Activated CD8-positive, alpha-beta memory T cell treated with anti-CD3 and anti-CD28 coated beads, Interleukin-2, amount 50 U/mL, for 48 hours (primary cell): ENCODE measurements around the gene NCAM1.

Experiments used
- DNase-seq: peaks from one replicate; pipeline ENCODE4 v3.0.0-alpha.2; 2020

Gene NCAM1

GRCh38 chr11:113138731-113139130 is 177.5 kb downstream of the NCAM1 start:
- no peak for DNase-seq

GRCh38 chr11:113141010-113141409 is 179.8 kb downstream of the NCAM1 start:
- no peak for DNase-seq

GRCh38 chr11:113142508-113142907 is 181.3 kb downstream of the NCAM1 start:
- DNase-seq, result no peak

- DNase-seq, result no peak
Observed at GRCh38 chr11:113147249-113147648, 186.0 kb downstream of the NCAM1 start.

- DNase-seq, result no peak
Observed at GRCh38 chr11:113148076-113148475, 186.9 kb downstream of the NCAM1 start.

GRCh38 chr11:113148652-113149051 is 187.4 kb downstream of the NCAM1 start:
- DNase-seq, result no peak

- no peak for DNase-seq
Observed at GRCh38 chr11:113151521-113151920, 190.3 kb downstream of the NCAM1 start.

GRCh38 chr11:113152500-113152899 is 191.3 kb downstream of the NCAM1 start:
- no peak for DNase-seq

GRCh38 chr11:113153847-113154246 is 192.6 kb downstream of the NCAM1 start:
- no peak for DNase-seq

- no peak for DNase-seq
Observed at GRCh38 chr11:113159988-113160807, 199.0 kb downstream of the NCAM1 start.

- no peak for DNase-seq
Observed at GRCh38 chr11:113160808-113161124, 199.5 kb downstream of the NCAM1 start.

GRCh38 chr11:113161711-113162591 is 200.7 kb downstream of the NCAM1 start:
- DNase-seq, result no peak

GRCh38 chr11:113162592-113162962 is 201.4 kb downstream of the NCAM1 start:
- DNase-seq, result no peak

GRCh38 chr11:113163291-113164030 is 202.2 kb downstream of the NCAM1 start:
- no peak for DNase-seq

- no peak for DNase-seq
Observed at GRCh38 chr11:113166280-113166679, 205.1 kb downstream of the NCAM1 start.

- no peak for DNase-seq
Observed at GRCh38 chr11:113167599-113167998, 206.4 kb downstream of the NCAM1 start.

GRCh38 chr11:113168354-113169342 is 207.4 kb downstream of the NCAM1 start:
- no peak for DNase-seq

GRCh38 chr11:113172382-113172951 is 211.2 kb downstream of the NCAM1 start:
- no peak for DNase-seq

- DNase-seq, result no peak
Observed at GRCh38 chr11:113173126-113173525, 211.9 kb downstream of the NCAM1 start.

- no peak for DNase-seq
Observed at GRCh38 chr11:113174882-113175281, 213.7 kb downstream of the NCAM1 start.

- DNase-seq, result no peak
Observed at GRCh38 chr11:113176599-113177360, 215.6 kb downstream of the NCAM1 start.
